Progenitor cell of endocrine pancreas (in vitro differentiated cells): ENCODE data around the gene USP49. TPM values are rescaled to one million over a fixed set of nuclear protein-coding genes. Genes with fewer than 3 reads are reported as not detected.

Experiments used
- DNase-seq: peaks from one replicate; pipeline ENCODE4 v3.0.0; 2021; ENCODE audit warnings: low spot score; ENCODE audit not compliant: unreplicated experiment
- H3K27ac Mint-ChIP-seq: 2 replicates; pipeline ENCODE4 v1.8.0; 2021; ENCODE audit warnings: mild to moderate bottlenecking, moderate library complexity, mixed read lengths
- H3K27me3 Mint-ChIP-seq: 2 replicates; pipeline ENCODE4 v1.8.0; 2021; ENCODE audit warnings: mixed read lengths
- H3K36me3 Mint-ChIP-seq: 2 replicates; pipeline ENCODE4 v1.8.0; 2022; ENCODE audit warnings: mixed read lengths; ENCODE audit not compliant: insufficient read depth
- H3K4me1 Mint-ChIP-seq: 2 replicates; pipeline ENCODE4 v1.8.0; 2021; ENCODE audit warnings: low read depth, mixed read lengths
- H3K4me3 Mint-ChIP-seq: 2 replicates; pipeline ENCODE4 v1.8.0; 2021; ENCODE audit warnings: low read depth, mild to moderate bottlenecking, moderate library complexity, mixed read lengths
- H3K9me3 Mint-ChIP-seq: 2 replicates; pipeline ENCODE4 v1.8.0; 2021; ENCODE audit warnings: low read depth, mixed read lengths
- CTCF ChIP-seq: fragments of 200-600 bp; sonication (generic); IDR thresholded peaks from one replicate; pipeline ENCODE4 v1.5.0; 2021; ENCODE audit warnings: antibody characterized with exemption, mild to moderate bottlenecking; ENCODE audit not compliant: unreplicated experiment
- total RNA-seq: library from RNA; stranded (reverse); gene quantifications from 2 replicates; pipeline ENCODE4 v1.2.1, GENCODE V29; 2021

Gene USP49
- total RNA-seq, 1 donor from 2014 or later: 19.4 TPM

- Mint-ChIP-seq H3K4me3 (no peak overlapping the region), H3K27ac (no peak overlapping the region), H3K4me1 (no peaks in the 10 kb centered on the region), H3K36me3 (peaks cover 5% of the 10 kb centered on the region), H3K27me3 (peaks cover 9% of the 10 kb centered on the region), H3K9me3 (no peaks in the 10 kb centered on the region)
- no peak for DNase-seq
- no peak for TF ChIP-seq CTCF
Observed at GRCh38 chr6:41934278-41935192, 39.4 kb upstream of the USP49 start.

- Mint-ChIP-seq H3K27me3 (no peaks in the 10 kb centered on the region), H3K27ac (no peak overlapping the region), H3K36me3 (peaks cover 9% of the 10 kb centered on the region), H3K9me3 (no peaks in the 10 kb centered on the region), H3K4me1 (no peaks in the 10 kb centered on the region), H3K4me3 (no peak overlapping the region)
- no peak for TF ChIP-seq CTCF
- DNase-seq: no peak
Observed at GRCh38 chr6:41932378-41932777, 37.2 kb upstream of the USP49 start.

- Mint-ChIP-seq H3K9me3 (no peaks in the 10 kb centered on the region), H3K36me3 (peaks cover 9% of the 10 kb centered on the region), H3K4me1 (no peaks in the 10 kb centered on the region), H3K27me3 (no peaks in the 10 kb centered on the region), H3K27ac (no peak overlapping the region), H3K4me3 (no peak overlapping the region)
- no peak for TF ChIP-seq CTCF
- no peak for DNase-seq
Observed at GRCh38 chr6:41931792-41932191, 36.6 kb upstream of the USP49 start.

- TF ChIP-seq CTCF: no peak
- no peaks in the 10 kb centered on the region for H3K9me3 Mint-ChIP-seq
- no peaks in the 10 kb centered on the region for H3K27me3 Mint-ChIP-seq
- no peak overlapping the region for H3K4me3 Mint-ChIP-seq
- no peak overlapping the region for H3K27ac Mint-ChIP-seq
- DNase-seq: no peak
- peaks cover 10% of the 10 kb centered on the region for H3K36me3 Mint-ChIP-seq
- no peaks in the 10 kb centered on the region for H3K4me1 Mint-ChIP-seq
Observed at GRCh38 chr6:41929924-41930323, 34.7 kb upstream of the USP49 start.

GRCh38 chr6:41927253-41927652, 32.1 kb upstream of the USP49 start:
- no peak for TF ChIP-seq CTCF
- DNase-seq: no peak
- Mint-ChIP-seq H3K9me3 (no peaks in the 10 kb centered on the region), H3K4me1 (peaks cover 14% of the 10 kb centered on the region), H3K27ac (peak overlapping the region; percentile 76), H3K4me3 (no peak overlapping the region), H3K27me3 (no peaks in the 10 kb centered on the region), H3K36me3 (peaks cover 12% of the 10 kb centered on the region)
